ENCODE measurements around the gene ARMC8.

Gene ARMC8

GRCh38 chr3:138340511-138340910 is 153.4 kb downstream of the ARMC8 start:
- TF ChIP-seq CTCF (IDR thresholded peaks at IDR 0.05; ENCODE audit: low read depth, low read length) = no peak

DNA sequence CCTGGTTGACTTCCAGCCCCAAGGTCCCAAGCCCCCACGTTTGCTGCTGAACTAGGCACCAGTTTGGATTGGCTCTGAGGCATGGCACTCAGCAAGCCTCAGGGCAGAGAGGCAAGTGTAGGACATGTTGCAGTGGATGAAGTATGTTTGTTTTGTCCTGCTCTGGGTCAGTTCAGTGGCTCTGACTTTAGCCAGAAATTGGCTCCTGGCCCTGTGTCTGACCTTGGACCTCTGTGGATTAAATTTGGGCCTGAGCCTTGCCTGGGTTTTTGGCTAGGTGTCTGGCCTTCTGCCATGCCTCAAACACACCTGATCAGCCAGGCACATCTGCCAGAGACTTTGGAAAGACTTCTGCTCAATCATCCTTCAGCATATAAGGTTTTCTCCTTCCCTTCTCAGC is 157.7 kb downstream of the ARMC8 start:
- TF ChIP-seq CTCF (IDR thresholded peaks at IDR 0.05; ENCODE audit: low read depth, low read length) = no peak
- DNase-seq (ENCODE audit: extremely low read depth, low read depth) = no peak

More at GRCh38 chr3:138340511-138340910, 153.4 kb downstream of the ARMC8 start:
- no peak for DNase-seq (ENCODE audit: extremely low read depth, low read depth)

All from AG09319 (cell line).